ENCODE measurements around the gene CYB5RL. TPM values are rescaled to one million over a fixed set of nuclear protein-coding genes. Genes with fewer than 3 reads are reported as not detected.

The CYB5RL gene
- total RNA-seq, 4 donors from 2014 or later: 2.2 to 4.1 (median 3.0) TPM

- Histone ChIP-seq H3K4me3 (no peak overlapping the region), H3K9me3 (no peaks in the 10 kb centered on the region), H3K27ac (no peak overlapping the region), H3K27me3 (no peaks in the 10 kb centered on the region), H3K4me1 (peaks cover 0 to 39% (median 4%) of the 10 kb centered on the region in 3 donors), H3K36me3 (peaks cover 0 to 88% of the 10 kb centered on the region in 2 donors)
- ATAC-seq: peak; percentile 28
- TF ChIP-seq POLR2AphosphoS5 (IDR thresholded peaks at IDR 0.05) (no peak), EP300 (IDR thresholded peaks at IDR 0.05) (no peak), POLR2A (IDR thresholded peaks at IDR 0.05) (no peak), CTCF (IDR thresholded peaks at IDR 0.05) (no peak)
- WGBS, 2 donors (ENCODE audit: low coverage in 1 of 2): 69% methylated on average over 2 of the region's 4 CpGs; no CpG with 5 or more reads in 1 of the 2 donors
Measured at GRCh38 chr1:54245501-54245900, 45.7 kb upstream of the CYB5RL start.

GRCh38 chr1:54244655-54245054 is 44.8 kb upstream of the CYB5RL start:
- no peak overlapping the region for H3K27ac ChIP-seq

GRCh38 chr1:54243022-54243421 is 43.2 kb upstream of the CYB5RL start:
- no peaks in the 10 kb centered on the region for H3K27me3 ChIP-seq
- WGBS, 2 donors (ENCODE audit: low coverage in 1 of 2): 89 to 95% methylated on average over 3 to 8 of the region's 13 CpGs
- peaks cover 0 to 34% (median 0%) of the 10 kb centered on the region in 3 donors for H3K4me1 ChIP-seq
- no peak overlapping the region for H3K27ac ChIP-seq
- TF ChIP-seq CTCF (IDR thresholded peaks at IDR 0.05) (no peak), EP300 (IDR thresholded peaks at IDR 0.05) (no peak), POLR2A (IDR thresholded peaks at IDR 0.05) (no peak), POLR2AphosphoS5 (IDR thresholded peaks at IDR 0.05) (no peak)
- H3K4me3 ChIP-seq: no peak overlapping the region
- ATAC-seq: no peak
- peaks cover 0 to 91% of the 10 kb centered on the region in 2 donors for H3K36me3 ChIP-seq
- no peaks in the 10 kb centered on the region for H3K9me3 ChIP-seq

More at GRCh38 chr1:54244655-54245054, 44.8 kb upstream of the CYB5RL start:
- no peak overlapping the region for H3K4me3 ChIP-seq
- 88% methylated on average over 6 of the region's 7 CpGs; no CpG with 5 or more reads in 1 of the 2 donors for WGBS, 2 donors (ENCODE audit: low coverage in 1 of 2)
- peaks cover 0 to 33% (median 0%) of the 10 kb centered on the region in 3 donors for H3K4me1 ChIP-seq
- H3K9me3 ChIP-seq: no peaks in the 10 kb centered on the region
- TF ChIP-seq EP300 (IDR thresholded peaks at IDR 0.05) (no peak), POLR2AphosphoS5 (IDR thresholded peaks at IDR 0.05) (no peak), CTCF (IDR thresholded peaks at IDR 0.05) (no peak), POLR2A (IDR thresholded peaks at IDR 0.05) (no peak)
- no peak for ATAC-seq
- H3K36me3 ChIP-seq: peaks cover 0 to 86% of the 10 kb centered on the region in 2 donors
- H3K27me3 ChIP-seq: no peaks in the 10 kb centered on the region

GRCh38 chr1:54241364-54241763 is 41.5 kb upstream of the CYB5RL start:
- Histone ChIP-seq H3K27ac (no peak overlapping the region), H3K36me3 (peaks cover 0 to 94% of the 10 kb centered on the region in 2 donors), H3K4me1 (peaks cover 0 to 28% (median 0%) of the 10 kb centered on the region in 3 donors), H3K9me3 (no peaks in the 10 kb centered on the region), H3K27me3 (no peaks in the 10 kb centered on the region), H3K4me3 (no peak overlapping the region)
- no peak for TF ChIP-seq POLR2AphosphoS5 (IDR thresholded peaks at IDR 0.05)
- no peak for TF ChIP-seq CTCF (IDR thresholded peaks at IDR 0.05)
- no peak for TF ChIP-seq EP300 (IDR thresholded peaks at IDR 0.05)
- no peak for TF ChIP-seq POLR2A (IDR thresholded peaks at IDR 0.05)
- 62 to 69% methylated on average over 4 to 5 of the region's 6 CpGs for WGBS, 2 donors (ENCODE audit: low coverage in 1 of 2)
- no peak for ATAC-seq

GRCh38 chr1:54240741-54241335 is 41.0 kb upstream of the CYB5RL start:
- WGBS, 2 donors (ENCODE audit: low coverage in 1 of 2): 100% methylated on average over 1 of the region's 12 CpGs; no CpG with 5 or more reads in 1 of the 2 donors
- H3K27me3 ChIP-seq: no peaks in the 10 kb centered on the region
- H3K4me1 ChIP-seq: peaks cover 0 to 22% (median 0%) of the 10 kb centered on the region in 3 donors
- ATAC-seq: no peak
- no peak overlapping the region for H3K4me3 ChIP-seq
- no peaks in the 10 kb centered on the region for H3K9me3 ChIP-seq
- peaks cover 0 to 95% of the 10 kb centered on the region in 2 donors for H3K36me3 ChIP-seq
- H3K27ac ChIP-seq: no peak overlapping the region
- TF ChIP-seq POLR2A (IDR thresholded peaks at IDR 0.05) (no peak), POLR2AphosphoS5 (IDR thresholded peaks at IDR 0.05) (no peak), CTCF (IDR thresholded peaks at IDR 0.05) (no peak)
